ENCODE measurements around the gene RAPGEF5.

Gene RAPGEF5

DNA sequence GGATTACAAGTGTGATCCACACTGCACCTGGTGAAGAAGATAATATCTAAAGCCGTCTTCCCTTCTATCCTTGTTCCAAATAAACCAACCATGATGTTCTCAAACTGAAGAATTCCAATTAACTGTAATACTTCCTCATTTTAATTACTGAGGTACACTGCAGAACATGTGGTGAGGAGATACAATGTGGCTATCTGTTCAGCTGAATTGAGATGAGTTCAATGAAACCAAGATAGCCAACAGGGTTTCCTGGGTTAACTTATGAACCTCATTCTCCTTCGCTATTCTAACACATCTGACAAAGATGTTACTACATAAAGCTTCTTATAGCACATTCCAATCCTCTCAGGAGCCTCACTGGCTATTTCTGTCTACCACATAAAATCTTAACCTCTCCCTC is 75.5 kb downstream of the RAPGEF5 start:
- no peak for DNase-seq (ENCODE audit: low read depth in 2 of 2)
- TF ChIP-seq, protein P1, sequence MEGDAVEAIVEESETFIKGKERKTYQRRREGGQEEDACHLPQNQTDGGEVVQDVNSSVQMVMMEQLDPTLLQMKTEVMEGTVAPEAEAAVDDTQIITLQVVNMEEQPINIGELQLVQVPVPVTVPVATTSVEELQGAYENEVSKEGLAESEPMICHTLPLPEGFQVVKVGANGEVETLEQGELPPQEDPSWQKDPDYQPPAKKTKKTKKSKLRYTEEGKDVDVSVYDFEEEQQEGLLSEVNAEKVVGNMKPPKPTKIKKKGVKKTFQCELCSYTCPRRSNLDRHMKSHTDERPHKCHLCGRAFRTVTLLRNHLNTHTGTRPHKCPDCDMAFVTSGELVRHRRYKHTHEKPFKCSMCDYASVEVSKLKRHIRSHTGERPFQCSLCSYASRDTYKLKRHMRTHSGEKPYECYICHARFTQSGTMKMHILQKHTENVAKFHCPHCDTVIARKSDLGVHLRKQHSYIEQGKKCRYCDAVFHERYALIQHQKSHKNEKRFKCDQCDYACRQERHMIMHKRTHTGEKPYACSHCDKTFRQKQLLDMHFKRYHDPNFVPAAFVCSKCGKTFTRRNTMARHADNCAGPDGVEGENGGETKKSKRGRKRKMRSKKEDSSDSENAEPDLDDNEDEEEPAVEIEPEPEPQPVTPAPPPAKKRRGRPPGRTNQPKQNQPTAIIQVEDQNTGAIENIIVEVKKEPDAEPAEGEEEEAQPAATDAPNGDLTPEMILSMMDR (IDR thresholded peaks at IDR 0.05; ENCODE audit: low read depth, low read length): no peak
- H3K4me3 ChIP-seq (replicated peaks in 1 of 2; ENCODE audit: low read depth in 2 of 2, low read length in 2 of 2): no peak overlapping the region

GRCh38 chr7:22280031-22280430 is 76.9 kb downstream of the RAPGEF5 start:
- no peak overlapping the region for H3K4me3 ChIP-seq (replicated peaks in 1 of 2; ENCODE audit: low read depth in 2 of 2, low read length in 2 of 2)
- TF ChIP-seq, protein P1 (IDR thresholded peaks at IDR 0.05; ENCODE audit: low read depth, low read length): no peak
- DNase-seq (ENCODE audit: low read depth in 2 of 2): no peak

- TF ChIP-seq, protein P1 (IDR thresholded peaks at IDR 0.05; ENCODE audit: low read depth, low read length): no peak
- H3K4me3 ChIP-seq (replicated peaks in 1 of 2; ENCODE audit: low read depth in 2 of 2, low read length in 2 of 2): no peak overlapping the region
- no peak for DNase-seq (ENCODE audit: low read depth in 2 of 2)
These were observed 78.3 kb downstream of the RAPGEF5 start for GRCh38 chr7:22278660-22279059.

GRCh38 chr7:22277375-22277774 is 79.6 kb downstream of the RAPGEF5 start:
- DNase-seq (ENCODE audit: low read depth in 2 of 2): no peak
- H3K4me3 ChIP-seq (replicated peaks in 1 of 2; ENCODE audit: low read depth in 2 of 2, low read length in 2 of 2): no peak overlapping the region
- TF ChIP-seq, protein P1 (IDR thresholded peaks at IDR 0.05; ENCODE audit: low read depth, low read length): no peak

DNA sequence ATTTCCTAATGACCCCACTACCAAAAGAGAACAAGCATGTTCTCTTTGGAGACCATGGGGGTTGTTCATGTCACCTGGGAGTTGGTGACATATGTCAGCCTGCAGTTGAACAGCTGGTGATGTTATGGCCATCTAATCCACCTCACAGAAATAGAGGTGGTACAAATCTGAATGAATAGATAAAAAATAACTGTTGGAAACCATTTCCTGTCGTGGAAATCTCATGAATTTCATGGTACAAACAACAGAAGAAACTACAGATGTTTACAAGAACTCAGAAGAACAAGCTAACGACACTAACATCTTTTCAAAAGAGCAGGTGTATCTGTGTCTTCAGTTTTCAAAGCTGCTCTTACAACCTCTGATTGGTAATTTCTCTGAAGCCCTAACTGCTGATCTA is 81.3 kb downstream of the RAPGEF5 start:
- TF ChIP-seq, protein P1 (IDR thresholded peaks at IDR 0.05; ENCODE audit: low read depth, low read length): no peak

DNA sequence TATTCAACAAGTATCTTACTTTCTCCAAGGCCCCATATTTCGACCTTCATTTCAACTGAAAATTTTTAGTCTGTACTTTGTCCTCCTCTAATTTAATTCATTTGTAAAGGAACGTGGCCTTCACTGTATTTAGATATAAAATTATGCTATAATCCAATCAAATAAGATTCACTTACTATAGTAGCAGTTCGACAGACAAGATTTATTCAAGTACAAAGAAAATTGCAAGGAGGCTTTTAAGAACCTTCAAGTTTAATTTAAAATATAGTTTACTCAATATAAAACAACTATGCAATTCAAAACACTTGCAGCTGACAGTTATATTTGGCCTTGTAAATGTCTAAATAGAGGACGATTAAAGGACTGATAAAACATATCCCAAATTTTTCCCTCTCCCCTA is 85.6 kb downstream of the RAPGEF5 start:
- no peak overlapping the region for H3K4me3 ChIP-seq (replicated peaks in 1 of 2; ENCODE audit: low read depth in 2 of 2, low read length in 2 of 2)
- DNase-seq (ENCODE audit: low read depth in 2 of 2): no peak
- TF ChIP-seq, protein P1 (IDR thresholded peaks at IDR 0.05; ENCODE audit: low read depth, low read length): no peak

More for the DNA sequence above, 81.3 kb downstream of the RAPGEF5 start:
- DNase-seq (ENCODE audit: low read depth in 2 of 2): no peak
- H3K4me3 ChIP-seq (replicated peaks in 1 of 2; ENCODE audit: low read depth in 2 of 2, low read length in 2 of 2): no peak overlapping the region

- peak in 1 of 2 donors; percentile 2 for DNase-seq (ENCODE audit: low read depth in 2 of 2)
- TF ChIP-seq, protein P1 (IDR thresholded peaks at IDR 0.05; ENCODE audit: low read depth, low read length): no peak
- H3K4me3 ChIP-seq (replicated peaks in 1 of 2; ENCODE audit: low read depth in 2 of 2, low read length in 2 of 2): no peak overlapping the region
These were observed 86.6 kb downstream of the RAPGEF5 start for GRCh38 chr7:22270371-22270770.
